Type B pancreatic cell (in vitro differentiated cells): Measurements from ENCODE around the gene COL1A1. TPM values are rescaled to one million over a fixed set of nuclear protein-coding genes. Genes with fewer than 3 reads are reported as not detected.

ENCODE experiments used
- DNase-seq: peaks from one replicate; pipeline ENCODE4 v3.0.0; 2021; ENCODE audit warnings: mixed read lengths; ENCODE audit not compliant: unreplicated experiment; ENCODE audit errors: extremely low spot score
- H3K27ac Mint-ChIP-seq: 2 replicates; pipeline ENCODE4 v1.8.0; 2021; ENCODE audit warnings: mild to moderate bottlenecking, mixed read lengths
- H3K27me3 Mint-ChIP-seq: 2 replicates; pipeline ENCODE4 v1.8.0; 2021; ENCODE audit warnings: mixed read lengths
- H3K36me3 Mint-ChIP-seq: 2 replicates; pipeline ENCODE4 v1.8.0; 2021; ENCODE audit warnings: mixed read lengths
- H3K4me1 Mint-ChIP-seq: one replicate; pipeline ENCODE4 v1.8.0; 2021; ENCODE audit warnings: mixed read lengths; ENCODE audit not compliant: unreplicated experiment
- H3K4me3 Mint-ChIP-seq: 2 replicates; pipeline ENCODE4 v1.8.0; 2021; ENCODE audit warnings: mild to moderate bottlenecking, mixed read lengths
- H3K9me3 Mint-ChIP-seq: 2 replicates; pipeline ENCODE4 v1.8.0; 2021; ENCODE audit warnings: mixed read lengths
- CTCF ChIP-seq: fragments of 200-600 bp; sonication (generic); conservative IDR thresholded peaks from 2 replicates; pipeline ENCODE4 v1.5.0; 2021; ENCODE audit warnings: antibody characterized with exemption, mild to moderate bottlenecking
- total RNA-seq: library from RNA; stranded (reverse); gene quantifications from 2 replicates; pipeline ENCODE4 v1.2.1, GENCODE V29; 2021; ENCODE audit warnings: low replicate concordance

Gene COL1A1
- total RNA-seq, 1 donor from 2014 or later: 201 TPM

- Mint-ChIP-seq H3K4me1 (peaks cover 21% of the 10 kb centered on the region), H3K27ac (no peak overlapping the region), H3K27me3 (peaks cover 9% of the 10 kb centered on the region), H3K9me3 (no peaks in the 10 kb centered on the region), H3K36me3 (no peaks in the 10 kb centered on the region), H3K4me3 (no peak overlapping the region)
- DNase-seq: no peak
- no peak for TF ChIP-seq CTCF
These were observed 15.6 kb downstream of the COL1A1 start for GRCh38 chr17:50185631-50186471.

- H3K27me3 Mint-ChIP-seq: peaks cover 9% of the 10 kb centered on the region
- no peak overlapping the region for H3K27ac Mint-ChIP-seq
- H3K4me3 Mint-ChIP-seq: no peak overlapping the region
- H3K36me3 Mint-ChIP-seq: no peaks in the 10 kb centered on the region
- no peak for DNase-seq
- peaks cover 24% of the 10 kb centered on the region for H3K4me1 Mint-ChIP-seq
- H3K9me3 Mint-ChIP-seq: no peaks in the 10 kb centered on the region
- TF ChIP-seq CTCF: no peak
These were observed 16.6 kb downstream of the COL1A1 start for GRCh38 chr17:50184611-50185398.

- TF ChIP-seq CTCF: peak; percentile 59
- no peak overlapping the region for H3K4me3 Mint-ChIP-seq
- H3K9me3 Mint-ChIP-seq: no peaks in the 10 kb centered on the region
- no peak overlapping the region for H3K27ac Mint-ChIP-seq
- no peak for DNase-seq
- no peaks in the 10 kb centered on the region for H3K36me3 Mint-ChIP-seq
- H3K4me1 Mint-ChIP-seq: peaks cover 28% of the 10 kb centered on the region
- peaks cover 9% of the 10 kb centered on the region for H3K27me3 Mint-ChIP-seq
These were observed 17.4 kb downstream of the COL1A1 start for GRCh38 chr17:50184064-50184463.

GRCh38 chr17:50183421-50183994, 17.9 kb downstream of the COL1A1 start:
- Mint-ChIP-seq H3K9me3 (no peaks in the 10 kb centered on the region), H3K4me1 (peaks cover 33% of the 10 kb centered on the region), H3K4me3 (peak overlapping the region; percentile 1), H3K27ac (no peak overlapping the region), H3K36me3 (no peaks in the 10 kb centered on the region), H3K27me3 (peaks cover 11% of the 10 kb centered on the region)
- no peak for TF ChIP-seq CTCF
- DNase-seq: no peak

- Mint-ChIP-seq H3K4me3 (no peak overlapping the region), H3K27me3 (peaks cover 14% of the 10 kb centered on the region), H3K27ac (no peak overlapping the region), H3K4me1 (peaks cover 39% of the 10 kb centered on the region), H3K36me3 (no peaks in the 10 kb centered on the region), H3K9me3 (no peaks in the 10 kb centered on the region)
- no peak for TF ChIP-seq CTCF
- DNase-seq: no peak
These were observed 18.5 kb downstream of the COL1A1 start for GRCh38 chr17:50182783-50183420.
